Central memory CD4-positive, alpha-beta T cell (primary cell): ENCODE results near the gene RIMS1.
"Not testable (repeated sequence)": the region's sequence is repeated elsewhere in the genome, so short reads cannot be mapped to it uniquely, and the experiment has no call there.

ENCODE experiments used
- DNase-seq: peaks from one replicate; pipeline ENCODE4 v3.0.0; 2022

The RIMS1 gene

DNA sequence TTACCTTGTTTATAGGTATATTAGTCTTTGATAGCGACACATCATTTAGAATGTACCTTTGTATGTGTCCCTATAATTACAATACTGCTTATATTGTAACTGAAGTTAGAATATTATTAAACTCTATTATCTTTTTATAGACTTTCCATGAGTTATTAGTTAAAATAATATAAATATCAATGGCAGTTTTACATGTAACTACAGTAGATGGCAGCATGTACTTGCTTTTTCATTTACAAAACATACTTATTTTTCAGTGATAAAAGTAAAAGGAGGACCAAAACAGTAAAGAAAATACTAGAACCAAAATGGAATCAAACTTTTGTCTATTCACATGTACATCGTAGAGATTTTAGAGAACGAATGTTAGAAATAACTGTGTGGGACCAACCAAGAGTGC lies 364.3 kb downstream of the RIMS1 start:
- no peak for DNase-seq

DNA sequence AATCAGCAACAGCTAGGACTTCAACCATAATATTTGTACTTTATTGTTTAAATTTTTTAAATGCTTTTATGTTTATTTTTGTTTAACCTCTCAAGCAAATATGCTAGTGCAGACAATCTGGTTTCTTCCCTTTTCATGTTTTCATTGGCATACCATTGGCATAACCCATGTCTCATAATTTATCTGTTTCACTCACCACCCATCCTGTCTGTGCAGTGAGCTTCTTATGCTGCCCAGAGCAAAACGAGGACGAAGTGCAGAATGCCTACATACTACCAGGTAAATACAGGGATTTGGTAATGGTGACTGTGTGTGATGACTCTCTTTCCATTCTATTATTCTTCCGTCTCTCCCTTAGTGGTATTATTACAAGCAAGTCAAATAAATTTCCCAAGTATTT lies 374.1 kb downstream of the RIMS1 start:
- DNase-seq = no peak

DNA sequence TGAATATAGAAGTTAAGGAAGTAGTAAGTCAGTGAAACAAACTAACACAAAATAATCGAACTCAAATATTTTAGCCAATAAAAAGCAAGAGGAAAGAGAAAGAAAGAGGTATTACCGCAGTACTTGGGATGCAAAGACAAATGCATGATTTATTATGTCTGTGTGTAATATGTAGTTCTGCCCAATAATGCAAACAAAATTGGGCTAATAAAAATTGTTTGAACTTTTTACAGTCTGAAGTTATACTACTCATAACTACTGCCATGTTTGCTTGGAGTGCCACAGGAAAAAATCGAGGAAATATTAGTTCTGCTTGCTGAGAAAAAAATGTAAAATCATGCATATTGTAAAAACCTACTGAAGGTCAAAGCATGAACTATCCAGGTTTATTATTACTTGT lies 375.2 kb downstream of the RIMS1 start:
- no peak for DNase-seq

DNA sequence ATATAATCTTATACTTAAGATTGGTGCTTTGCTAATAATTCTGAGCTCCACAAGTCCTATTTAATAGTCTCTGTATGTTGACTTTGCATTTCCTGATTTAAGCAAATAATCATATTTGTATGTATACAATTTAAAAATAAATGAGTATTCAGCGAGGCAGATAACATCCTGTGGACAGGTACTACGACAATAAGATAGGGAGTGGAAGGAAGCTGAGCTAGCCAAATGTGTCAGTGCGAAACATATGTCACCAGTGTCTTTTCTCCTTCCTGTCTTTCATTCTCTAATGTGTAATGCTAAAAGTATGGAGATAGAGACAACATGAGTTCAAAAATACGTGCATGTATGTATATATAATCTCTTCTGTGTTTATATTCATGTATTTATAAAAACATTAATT lies 375.9 kb downstream of the RIMS1 start:
- DNase-seq = no peak

DNA sequence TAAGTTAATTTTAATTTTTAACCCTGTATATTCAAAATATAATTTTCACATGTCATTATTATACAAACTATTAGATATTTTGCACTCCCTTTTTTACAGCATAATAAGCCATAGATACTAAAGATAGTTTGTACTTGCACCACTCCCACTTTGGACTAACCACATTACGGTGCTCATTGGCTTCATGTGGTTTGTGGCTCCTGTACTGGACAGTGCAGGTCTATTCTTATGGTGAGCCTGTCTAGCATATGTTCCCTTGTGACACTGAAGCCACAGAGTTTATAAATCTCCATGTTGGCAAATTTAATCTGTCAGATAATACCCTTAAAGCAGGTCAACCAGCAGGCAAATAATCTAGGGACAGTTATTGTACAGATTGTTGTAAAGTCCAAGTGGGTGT lies 381.1 kb downstream of the RIMS1 start:
- DNase-seq = no peak

- DNase-seq = no peak
Measured at GRCh38 chr6:72271531-72271930, 385.2 kb downstream of the RIMS1 start.

DNA sequence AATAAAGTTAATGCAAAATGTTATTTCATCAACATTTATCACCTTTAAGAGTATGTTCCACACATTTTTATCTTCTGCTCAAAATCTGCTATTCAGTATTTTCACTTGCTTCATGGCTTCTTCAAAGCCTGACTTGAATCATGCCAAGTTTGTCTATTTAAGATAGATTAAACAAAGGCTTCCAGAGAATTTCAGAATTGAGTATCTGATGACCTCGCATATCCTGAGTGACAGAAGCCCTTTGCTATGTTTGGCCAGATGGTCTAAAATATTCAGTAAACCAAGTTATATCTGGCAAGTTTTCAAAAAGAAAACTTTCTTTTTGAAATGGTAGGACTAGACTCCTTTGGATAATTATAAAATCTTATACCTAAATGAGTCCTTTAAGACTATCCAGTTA lies 386.6 kb downstream of the RIMS1 start:
- DNase-seq = no peak

- DNase-seq = no peak
Measured at GRCh38 chr6:72275888-72276287, 389.5 kb downstream of the RIMS1 start.

DNA sequence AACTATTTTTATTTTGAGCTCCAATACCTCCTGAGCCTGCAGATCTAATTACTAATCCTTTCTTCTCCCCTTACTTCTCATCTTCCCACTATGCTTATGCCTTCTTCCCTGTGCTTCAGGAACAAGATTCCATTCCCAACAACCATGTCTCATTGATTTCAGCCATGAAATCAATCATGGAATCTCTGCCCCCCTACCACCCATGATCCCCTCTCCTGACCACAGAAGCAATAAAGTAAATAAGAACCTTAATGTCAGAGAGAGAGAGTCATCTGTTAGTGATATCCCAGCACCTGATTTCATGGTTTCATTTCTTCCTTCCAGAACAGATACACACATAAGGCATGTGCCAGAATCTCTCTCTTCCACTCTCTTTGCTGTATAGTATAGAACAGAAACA lies 395.9 kb downstream of the RIMS1 start:
- DNase-seq = no peak

DNA sequence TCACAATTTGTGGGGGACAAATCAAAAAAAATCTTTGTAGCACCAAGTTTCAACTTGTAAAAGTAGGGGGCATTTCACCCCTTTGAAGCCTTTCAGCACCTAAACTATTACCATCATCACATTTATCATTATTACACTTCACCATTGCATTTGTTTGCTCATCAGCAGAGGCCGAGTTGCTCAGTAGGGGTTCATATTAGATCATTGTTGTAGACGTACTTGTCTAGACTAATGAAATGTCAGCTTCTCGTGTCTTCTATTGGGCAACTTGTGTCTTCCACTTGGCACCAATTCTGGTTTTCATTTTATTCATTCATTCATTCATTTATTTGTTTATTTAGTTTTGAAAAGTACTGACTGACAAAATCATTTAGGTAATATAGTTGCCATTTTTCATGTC lies 397.2 kb downstream of the RIMS1 start:
- DNase-seq = no peak

DNA sequence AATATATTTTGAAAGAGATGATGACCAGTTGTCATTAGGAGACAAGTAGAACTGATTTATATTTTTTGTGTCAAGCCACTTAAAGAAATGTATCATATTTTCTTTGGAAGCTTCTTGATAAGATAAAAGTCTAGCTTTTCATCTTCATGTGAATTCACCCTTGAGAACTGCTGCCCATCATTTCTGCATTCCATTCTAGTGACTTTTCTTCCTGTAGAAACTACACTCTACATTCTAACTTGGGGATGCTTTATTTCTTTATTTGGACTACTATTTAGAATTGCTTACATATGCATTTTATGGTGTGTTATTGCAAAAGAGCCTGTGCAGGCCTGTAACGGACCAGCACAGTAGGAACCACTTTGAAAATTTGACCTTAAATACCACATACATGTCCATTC lies 400.6 kb downstream of the RIMS1 start:
- no peak for DNase-seq

DNA sequence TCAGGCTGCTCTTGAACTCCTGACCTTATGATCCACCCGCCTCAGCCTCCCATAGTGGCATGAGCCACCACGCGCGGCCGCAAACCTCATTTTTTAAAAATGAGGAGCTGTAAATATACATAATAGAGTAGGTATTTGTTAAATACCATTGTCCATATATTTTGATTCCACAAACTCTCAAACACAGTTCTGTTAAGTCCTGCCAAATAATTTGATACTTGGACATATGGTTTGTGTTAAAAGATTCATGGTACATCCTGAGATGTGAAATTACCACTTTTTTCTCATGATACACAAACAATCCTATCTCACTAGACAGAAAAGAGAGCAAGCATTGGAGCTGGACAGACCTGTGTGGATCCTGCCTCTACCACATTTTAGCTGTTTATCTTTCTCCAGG lies 401.5 kb downstream of the RIMS1 start:
- no peak for DNase-seq

DNA sequence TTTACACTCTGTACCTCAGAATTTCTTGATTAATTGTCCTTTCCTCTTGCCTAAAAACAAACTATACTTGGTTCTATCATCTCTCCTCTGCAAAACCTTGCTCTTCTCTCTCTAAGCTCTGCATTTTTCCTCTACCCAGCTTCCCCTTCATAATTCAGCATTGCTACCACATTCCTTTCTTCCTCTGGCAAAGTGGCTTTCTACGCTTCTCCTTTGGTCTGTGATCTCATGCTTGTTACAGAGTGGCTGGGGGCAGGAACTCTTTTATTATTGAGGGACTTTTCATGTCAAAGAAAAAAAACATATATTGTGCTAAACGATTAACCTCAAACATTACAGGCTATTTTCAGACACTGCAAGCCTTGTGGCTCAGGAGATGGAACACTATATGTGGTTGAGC lies 402.2 kb downstream of the RIMS1 start:
- DNase-seq = no peak

DNA sequence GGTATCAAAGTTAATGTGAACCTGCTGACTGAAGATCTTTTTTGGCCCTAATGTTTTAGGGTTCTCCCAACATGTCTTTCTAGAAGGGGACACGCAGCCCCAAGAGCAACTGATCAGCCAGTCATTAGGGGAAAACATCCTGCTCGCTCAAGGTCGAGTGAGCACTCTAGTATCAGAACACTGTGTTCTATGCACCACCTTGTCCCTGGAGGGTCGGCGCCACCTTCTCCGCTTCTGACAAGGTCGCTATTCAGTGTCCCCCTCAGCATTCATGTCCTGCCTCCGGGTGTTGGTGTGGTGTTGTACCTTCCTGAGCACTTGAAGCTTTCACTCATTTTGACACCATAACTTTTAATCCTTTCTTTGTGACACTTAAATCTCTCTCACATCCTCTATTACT lies 404.3 kb downstream of the RIMS1 start:
- DNase-seq = no peak

- DNase-seq = no peak
Measured at GRCh38 chr6:72296375-72296774, 410.0 kb downstream of the RIMS1 start.

DNA sequence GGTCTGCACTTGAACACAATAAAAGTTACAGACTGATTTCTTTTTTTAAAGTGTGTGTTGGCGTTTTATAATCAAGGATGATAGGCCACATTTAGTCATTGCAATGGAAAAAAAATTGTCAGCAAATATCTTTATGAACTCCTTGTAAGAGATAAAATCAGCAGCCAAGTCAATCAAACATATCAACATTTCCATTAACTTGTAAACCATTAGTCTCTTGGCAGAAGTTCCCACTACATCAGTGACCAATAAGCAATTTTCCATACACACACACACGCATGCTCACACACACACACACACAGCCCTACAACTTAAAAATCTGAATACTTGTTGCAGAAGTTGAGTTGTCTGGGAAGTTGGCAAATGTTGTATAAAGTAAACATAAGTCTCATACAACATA lies 419.6 kb downstream of the RIMS1 start:
- no peak for DNase-seq

DNA sequence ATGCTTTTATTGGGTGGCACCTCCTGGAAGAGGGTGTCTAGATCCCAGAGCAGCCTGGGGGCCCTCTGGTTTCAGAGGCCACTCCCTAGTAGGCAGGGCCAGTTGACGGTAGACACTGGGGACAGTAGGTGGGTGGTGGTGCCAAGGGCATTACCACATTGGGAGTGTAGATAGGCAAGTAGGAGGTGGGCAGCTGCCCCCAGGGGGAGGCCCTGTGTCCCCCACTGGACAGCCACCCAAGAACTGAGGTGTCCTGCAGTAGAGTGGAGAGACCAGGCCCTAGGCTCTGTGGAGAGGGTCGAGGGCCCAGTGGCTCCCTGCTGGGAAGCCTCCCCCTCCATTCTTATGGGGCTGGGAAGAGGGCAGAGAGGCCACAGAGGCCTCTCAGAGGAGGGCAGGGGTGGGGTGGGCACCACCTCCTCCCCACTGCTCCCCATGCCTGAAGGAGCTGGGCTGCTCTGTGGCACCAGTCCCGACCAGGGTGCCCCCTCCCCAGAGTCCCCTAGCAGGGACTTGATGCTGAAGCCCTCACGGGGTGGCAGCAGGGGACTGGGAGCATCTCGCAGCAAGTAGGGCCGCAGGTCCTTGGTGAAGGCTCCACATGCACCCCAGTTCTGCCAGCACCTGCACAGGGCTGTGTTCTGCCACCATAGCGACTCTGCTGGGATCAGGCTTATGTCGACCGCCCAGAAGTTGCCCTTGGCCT lies 430.5 kb downstream of the RIMS1 start:
- DNase-seq = no peak

- no peak for DNase-seq
Measured at GRCh38 chr6:72321788-72322187, 435.4 kb downstream of the RIMS1 start.

DNA sequence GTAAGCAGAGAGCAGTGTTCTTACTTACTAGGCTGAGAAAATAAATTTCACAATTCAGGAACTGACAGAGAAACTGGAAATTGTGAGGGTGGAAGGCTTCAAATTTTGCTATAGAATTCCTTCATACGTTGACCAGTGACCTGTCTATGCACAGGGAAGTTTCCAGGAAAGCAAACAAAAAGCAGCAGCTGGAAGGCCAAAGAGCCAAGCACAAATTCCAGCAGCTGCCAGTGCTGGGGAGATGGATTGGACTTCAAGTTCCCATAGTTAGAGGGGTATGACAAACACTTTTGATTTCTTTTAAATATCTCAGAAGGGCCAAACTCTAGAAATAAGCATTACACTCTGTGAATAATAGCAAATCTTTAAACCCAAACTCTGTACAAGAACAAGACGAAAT lies 436.4 kb downstream of the RIMS1 start:
- no peak for DNase-seq

DNA sequence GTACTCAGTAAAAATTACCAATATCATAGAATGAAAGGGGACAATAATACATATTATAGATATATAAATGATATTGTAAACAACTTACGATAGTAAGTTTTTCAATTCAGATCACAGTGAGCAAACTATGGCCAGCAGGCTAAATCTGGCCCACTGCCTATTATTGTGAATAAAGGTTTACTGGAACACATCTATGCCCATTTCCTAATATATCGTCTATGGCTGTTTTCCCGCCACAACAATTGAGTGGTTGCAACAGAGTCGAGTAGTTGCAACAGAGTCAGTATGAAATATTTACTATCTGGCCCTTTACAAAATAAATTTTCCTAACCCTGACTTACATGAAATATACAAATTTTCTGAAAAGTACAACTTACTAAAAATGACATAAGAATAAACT lies 438.2 kb downstream of the RIMS1 start:
- DNase-seq = no peak

GRCh38 chr6:72328775-72329174 lies 442.4 kb downstream of the RIMS1 start:
- no peak for DNase-seq

GRCh38 chr6:72335203-72335602 lies 448.9 kb downstream of the RIMS1 start:
- not testable (repeated sequence) for DNase-seq

- no peak for DNase-seq
Measured at GRCh38 chr6:72348926-72349325, 462.6 kb downstream of the RIMS1 start.

DNA sequence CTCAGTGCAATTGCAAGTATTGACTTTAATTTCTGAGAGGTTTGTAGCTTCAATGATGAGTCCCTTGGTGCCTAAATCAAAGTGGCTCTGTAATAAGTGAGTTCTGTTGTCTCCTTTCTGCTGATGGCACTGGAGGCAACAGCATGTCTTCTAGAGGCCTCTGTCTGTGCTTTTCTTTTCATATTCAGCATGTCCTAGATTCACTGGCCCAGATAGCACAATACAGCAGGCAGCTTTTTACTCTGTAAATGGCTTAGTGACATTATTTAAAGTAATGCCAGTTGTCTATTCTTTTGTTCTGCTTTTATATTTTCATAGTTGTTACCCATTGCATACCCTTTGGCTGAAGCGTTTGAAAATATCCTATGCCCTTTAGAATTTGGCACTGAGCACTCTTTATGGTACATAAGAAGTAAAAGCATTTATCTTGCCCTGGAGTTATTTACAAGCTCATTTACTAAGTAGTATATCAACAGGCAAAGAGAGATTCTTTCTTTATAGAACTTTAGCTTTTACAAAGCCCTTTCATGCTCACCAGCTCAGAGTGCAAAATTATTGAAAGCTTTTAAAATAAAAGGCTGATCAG lies 464.0 kb downstream of the RIMS1 start:
- no peak for DNase-seq
